ENCODE results near the gene GGTLC2.

DNA sequence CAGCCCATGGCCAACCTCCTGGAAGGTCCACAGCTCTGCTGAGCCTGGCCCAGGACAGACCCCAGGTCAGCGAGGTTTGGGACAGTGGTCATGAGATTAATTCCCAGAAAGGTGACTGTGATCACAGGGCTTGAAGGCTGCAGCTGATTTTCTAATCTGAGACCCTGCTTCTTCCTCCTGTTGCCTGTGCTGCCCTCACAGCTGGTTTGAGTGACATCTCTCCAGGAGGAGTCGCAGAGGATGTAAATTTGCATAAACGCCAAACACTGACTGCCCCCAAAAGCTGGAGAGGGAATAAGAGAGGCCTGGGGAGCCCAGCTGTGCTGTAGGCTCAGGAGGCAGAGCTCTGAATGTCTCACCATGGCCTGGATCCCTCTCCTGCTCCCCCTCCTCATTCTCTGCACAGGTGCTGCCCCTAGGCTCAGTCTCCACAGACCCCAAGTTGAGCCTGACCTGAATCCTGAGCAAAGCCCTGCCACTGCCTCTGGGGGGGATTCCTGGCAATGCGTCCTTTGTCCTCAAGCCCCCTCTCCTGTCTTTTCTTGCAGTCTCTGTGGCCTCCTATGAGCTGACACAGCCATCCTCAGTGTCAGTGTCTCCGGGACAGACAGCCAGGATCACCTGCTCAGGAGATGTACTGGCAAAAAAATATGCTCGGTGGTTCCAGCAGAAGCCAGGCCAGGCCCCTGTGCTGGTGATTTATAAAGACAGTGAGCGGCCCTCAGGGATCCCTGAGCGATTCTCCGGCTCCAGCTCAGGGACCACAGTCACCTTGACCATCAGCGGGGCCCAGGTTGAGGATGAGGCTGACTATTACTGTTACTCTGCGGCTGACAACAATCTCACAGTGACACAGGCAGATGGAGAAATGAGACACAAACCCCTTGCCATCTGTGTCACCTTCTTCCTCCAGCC, 23.8 kb downstream of the GGTLC2 start:
- TF ChIP-seq CTCF (IDR thresholded peaks at IDR 0.05), result no peak
- TF ChIP-seq POLR2A (IDR thresholded peaks at IDR 0.05), result no peak

Data from heart left ventricle (tissue), 13 donors.